NCI-H2227 treated with DMSO at 0.1 percent for 48 hours (cell line): ENCODE data around the gene AADAC.
"Not testable (repeated sequence)": the region's sequence is repeated elsewhere in the genome, so short reads cannot be mapped to it uniquely, and the experiment has no call there.

Experiments
- DNase-seq: peaks from one replicate; lab custom pipeline; 2025; lab: John Stamatoyannopoulos, UW

The AADAC gene

DNA sequence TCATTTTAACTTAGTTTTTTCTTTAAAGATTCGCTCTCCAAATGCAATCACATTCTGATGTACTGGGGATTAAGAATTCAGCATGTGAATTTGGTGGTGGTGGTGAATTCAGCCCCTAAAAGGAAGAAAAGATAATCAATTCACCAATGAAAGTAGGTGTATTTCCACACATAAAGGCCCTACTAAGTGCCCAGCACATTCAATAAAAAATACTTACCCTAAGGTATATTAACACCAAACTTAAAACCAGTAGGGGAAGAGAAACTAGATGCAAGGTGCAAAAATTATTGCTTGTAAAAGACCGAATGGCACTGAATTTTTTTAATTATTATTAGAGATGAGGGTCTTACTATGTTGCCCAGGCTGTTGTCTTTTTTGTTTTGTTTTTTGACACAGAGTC lies 42.7 kb downstream of the AADAC start:
- DNase-seq, result no peak

DNA sequence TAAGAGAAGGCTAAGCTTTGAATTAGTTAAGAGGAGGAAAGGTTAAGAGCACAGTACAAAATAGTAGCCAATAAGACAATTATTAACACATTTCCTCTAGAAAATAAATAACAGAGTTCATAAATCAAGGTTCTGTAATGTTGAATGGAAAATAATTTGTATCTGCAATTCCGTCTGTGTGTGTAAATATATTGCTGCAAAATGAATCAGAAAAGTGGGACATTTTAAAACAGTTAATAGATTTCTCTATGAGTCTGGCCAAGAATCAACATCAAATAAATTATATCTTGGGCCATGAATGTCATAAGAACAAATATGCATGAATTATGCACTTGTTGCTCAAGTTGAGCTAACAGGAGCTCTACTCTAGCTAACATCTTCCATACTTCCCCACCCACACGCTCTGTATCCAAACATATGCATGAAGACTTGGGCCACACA lies 45.3 kb downstream of the AADAC start:
- DNase-seq, result no peak

DNA sequence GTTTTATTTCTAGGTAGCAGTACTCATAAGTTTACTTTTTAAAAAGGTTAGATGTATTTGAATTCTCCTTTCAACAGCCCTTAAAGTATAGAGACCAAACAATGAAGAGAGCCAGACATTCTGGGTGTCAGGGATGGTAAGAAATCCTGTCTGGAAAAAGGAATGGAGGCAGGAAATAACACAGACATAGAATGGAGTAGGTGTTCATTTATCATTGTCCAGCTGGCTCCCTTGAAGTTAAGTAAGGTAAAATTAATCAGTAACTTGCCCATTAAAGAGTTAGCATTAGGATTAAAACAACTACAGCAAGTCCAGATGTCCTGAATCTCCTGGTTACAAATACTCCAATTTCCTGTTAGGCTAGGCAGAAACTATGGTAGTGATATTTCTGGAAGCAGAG lies 46.0 kb downstream of the AADAC start:
- DNase-seq, result no peak

DNA sequence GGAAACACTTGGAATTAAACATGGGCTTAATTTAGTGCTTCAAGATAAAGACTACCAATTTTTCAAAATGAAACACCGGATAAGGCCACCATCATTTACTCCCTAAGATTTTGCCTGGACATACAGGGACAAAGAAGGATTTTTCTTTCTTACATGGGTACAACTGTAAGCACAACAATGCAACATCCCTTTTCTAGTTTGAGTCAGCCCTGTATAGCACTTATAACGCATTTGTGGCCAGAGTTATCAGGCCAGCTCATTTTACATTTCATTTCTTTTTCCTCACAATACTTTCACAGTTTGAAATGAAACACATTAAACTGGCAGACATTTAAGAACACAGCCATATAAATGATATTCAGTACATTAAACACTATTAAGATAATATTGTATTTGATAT lies 49.7 kb downstream of the AADAC start:
- DNase-seq, result no peak

DNA sequence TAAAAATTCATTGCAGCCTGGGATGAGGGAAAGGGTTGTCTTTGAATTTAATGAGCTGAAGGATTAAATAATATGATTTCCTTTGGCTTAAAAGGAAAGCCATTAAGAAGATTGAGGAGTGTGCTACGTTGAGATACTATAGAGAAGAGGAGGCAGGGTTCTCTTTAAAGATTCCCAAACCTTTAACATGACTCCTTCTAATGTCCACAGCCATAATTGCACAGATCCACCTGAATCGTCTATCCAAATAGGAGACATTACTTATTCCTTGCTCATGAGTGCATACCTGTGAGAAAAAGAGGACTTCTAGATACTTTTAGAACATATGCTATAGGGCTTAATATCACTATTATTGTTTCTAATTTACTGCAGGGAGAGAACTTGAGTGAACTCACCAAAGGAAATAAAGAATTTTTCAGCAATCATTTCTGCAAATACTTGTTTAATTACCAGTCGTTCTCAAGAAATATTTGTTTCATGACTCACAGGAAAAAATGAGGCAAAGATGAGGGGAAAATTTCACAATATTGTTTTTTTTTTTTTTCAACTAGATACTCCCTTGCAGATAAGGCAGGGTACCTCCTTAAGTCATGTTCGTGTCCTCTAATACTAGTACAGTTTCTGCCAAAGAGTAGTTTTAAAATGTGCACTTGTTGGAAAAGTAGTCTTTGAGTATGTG lies 50.6 kb downstream of the AADAC start:
- no peak for DNase-seq

DNA sequence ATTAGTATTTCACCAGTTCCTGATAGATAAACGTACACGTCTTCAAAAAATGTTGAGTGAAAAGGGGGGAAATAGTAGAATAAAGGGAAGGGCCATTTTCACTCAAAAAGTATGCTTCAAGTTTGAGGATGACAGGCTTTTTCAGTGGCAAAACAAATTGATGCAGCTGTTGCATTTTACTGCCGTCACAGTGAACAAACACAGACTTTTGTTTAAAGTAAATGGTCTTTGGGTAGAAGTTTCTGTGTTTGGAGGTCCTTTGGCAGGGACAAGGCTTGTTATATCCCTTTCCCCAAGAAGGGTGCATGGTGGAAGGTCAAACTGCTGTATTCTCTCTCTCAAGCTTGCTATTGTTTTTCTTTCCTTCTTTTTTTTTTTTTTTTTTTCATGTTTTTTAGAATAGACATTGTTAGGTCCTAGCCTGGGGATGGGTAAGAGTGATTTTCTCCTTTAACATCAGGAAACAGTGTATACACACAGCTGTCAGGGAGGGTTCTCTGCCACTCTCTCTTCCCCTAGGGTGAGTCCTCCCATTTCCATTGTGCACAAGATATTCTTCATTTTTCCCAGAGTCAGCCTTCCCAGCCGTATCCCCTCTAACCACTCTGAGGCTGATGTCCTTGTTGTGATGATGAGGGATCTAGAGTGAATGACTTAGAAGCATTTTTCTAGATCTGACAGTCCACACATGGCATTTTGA lies 52.9 kb downstream of the AADAC start:
- no peak for DNase-seq

DNA sequence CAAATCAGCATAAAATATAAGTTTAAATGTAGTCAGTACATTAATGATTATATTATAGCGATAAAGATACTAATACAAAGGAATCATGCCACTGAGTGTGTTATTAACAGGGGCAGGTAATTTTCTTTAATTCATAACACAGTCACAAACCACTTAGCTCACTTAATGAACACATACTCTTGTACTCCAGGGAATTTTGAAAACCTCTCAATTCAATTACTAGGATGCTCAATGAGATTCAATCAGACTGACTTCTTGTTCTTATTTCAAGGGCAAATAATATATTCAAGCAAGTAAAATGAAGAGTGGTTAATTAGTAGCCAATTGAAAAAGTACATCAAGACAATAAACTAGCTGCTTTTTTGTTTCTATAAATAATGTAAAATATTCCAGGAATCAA lies 53.8 kb downstream of the AADAC start:
- DNase-seq, result no peak

DNA sequence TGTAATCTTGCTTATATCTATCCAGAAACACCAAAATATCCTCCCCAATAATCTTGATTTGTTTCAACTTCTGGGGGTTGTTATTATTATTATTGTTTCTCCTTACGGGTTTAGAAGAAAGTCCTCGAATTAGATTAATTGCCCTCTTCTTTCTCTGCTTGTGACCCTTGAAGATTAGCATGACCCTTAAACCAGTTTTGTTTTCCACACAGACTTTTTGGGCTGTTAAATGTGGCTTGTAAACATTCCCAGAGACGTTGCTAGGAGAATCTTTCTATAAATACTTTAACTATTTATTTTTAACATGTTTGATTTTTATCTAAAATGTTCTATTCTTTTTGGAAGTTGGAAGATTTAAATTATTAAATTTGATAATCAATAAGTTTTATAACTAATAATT lies 55.3 kb downstream of the AADAC start:
- no peak for DNase-seq

DNA sequence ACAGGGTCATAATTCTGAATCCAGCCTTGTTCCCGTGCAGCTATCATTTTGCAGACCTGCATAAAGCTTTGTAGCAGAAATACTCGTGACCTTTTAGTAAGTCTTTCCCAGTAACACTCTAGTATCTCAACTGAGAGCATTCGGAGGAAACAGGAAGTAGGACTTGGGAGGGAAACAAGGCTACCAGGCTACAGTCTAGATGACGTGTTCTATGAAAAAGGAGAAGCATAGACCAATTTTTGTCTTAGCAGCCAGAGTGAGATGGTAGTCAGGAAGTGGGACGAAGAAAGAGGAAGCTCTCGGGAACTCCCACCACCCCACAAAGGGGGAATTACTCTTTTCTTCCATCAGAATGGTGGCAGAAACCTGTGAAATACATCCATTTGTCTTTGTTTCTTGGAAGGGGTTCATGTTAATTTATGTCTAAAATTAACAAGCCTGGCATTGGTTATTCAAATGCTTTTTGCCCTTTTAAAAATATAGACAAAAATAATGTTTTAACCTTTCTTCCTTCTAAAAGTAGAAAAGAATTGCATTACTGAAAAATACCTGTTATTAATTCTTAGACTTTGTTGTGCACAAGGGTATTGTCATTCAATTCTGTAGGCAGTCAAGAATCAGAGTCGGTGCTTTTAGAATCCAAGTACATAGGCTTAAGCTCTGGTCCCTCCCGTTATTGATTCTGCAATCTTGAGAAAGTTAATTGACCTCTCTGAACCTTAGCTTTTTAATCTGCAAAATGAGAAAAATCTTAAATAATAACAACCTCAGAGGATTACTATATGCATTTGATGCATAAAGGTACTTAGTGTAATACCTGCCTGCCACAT lies 57.9 kb downstream of the AADAC start:
- DNase-seq, result peak; percentile 7

DNA sequence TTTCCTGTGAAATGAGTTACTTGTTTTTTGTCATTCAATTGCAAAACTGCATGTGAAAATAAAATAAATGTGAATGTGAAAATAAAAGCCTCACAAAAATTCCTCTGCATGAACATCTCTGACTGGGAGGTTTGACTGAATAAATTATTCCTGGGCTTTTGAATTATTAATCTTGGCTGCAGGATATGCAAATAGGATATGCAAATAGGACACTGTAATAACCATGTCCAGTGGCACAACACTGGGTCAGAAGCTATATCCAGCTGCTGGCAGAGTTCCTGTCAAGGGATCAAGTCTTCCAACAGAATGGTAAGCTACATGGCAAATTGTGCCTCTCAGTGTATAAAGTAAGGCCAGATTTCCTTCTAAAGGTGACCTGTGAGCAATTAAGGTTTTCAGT lies 59.5 kb downstream of the AADAC start, which contains the start of gene SUCNR1:
Gene SUCNR1, plus strand, starts transcription at position 246 of the 400 bp plus-strand sequence. CDS start 6,250 bp downstream, outside the sequence.
- DNase-seq, result no peak

DNA sequence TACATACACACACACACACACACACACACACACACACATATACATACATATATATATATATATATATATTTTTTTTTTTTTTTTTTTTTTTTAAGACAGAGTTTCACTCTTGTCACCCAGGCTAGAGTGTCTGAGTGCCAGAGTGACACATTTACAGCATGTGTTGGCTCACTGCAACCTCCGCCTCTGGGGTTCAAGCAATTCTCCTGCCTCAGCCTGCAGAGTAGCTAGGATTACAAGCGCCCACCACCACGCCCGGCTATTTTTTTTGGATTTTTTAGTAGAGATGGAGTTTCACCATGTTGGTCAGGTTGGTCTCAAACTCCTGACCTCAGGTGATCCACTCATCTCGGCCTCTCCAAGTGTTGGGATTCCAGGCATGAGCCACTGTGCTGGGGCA lies 60.2 kb downstream of the AADAC start:
- DNase-seq, result not testable (repeated sequence)

DNA sequence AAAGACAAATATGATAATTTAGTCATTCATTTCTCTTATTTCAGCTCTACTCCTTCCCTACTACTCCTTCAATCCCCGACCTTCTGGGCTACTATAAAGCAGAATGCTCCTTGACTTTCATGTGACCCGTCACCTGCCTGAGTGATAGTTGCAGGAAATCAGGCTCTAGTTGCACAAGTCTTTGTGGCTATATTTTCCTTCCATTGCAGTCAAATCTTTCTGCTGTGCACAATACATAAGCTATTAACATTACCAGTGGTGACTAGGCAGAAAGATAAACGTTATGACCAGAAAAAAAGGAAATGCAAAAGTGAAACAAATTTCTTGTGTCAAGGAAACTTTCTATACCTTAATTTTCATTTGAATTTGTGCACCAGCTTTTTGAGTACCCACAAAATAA lies 61.8 kb downstream of the AADAC start:
- no peak for DNase-seq

DNA sequence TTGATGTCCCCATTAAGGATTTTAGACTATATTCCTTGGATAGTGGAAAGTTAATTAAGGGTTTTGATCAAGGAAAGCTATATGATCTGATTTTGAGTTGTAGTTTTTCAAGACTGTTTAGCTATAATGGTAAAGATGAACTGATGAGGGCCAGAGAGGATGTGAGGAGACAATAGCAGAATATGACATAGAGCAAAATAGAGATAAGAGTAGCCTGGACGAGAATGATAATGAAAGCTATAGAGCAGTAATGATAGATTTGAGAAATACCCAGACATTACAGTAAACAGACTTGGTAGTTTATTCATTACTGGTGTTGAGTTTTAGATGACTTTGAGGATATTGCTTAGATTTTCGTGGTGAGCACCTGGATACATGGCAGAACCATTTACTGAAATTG lies 63.4 kb downstream of the AADAC start:
- no peak for DNase-seq
